HG03342 (cell line): Measurements from ENCODE around the gene PDLIM5.

ENCODE experiments used
- ATAC-seq: cut with Tn5 transposase; IDR thresholded peaks from one replicate; pipeline ENCODE4 v1.9.1; 2021; ENCODE audit warnings: mild to moderate bottlenecking, moderate library complexity; ENCODE audit not compliant: unreplicated experiment

The PDLIM5 gene

GRCh38 chr4:94525993-94526728 lies 74.4 kb downstream of the PDLIM5 start:
- ATAC-seq = peak; percentile 65

- no peak for ATAC-seq
Observed at GRCh38 chr4:94527556-94528233, 76.0 kb downstream of the PDLIM5 start.

- ATAC-seq = no peak
Observed at GRCh38 chr4:94528792-94529451, 77.2 kb downstream of the PDLIM5 start.

- ATAC-seq = no peak
Observed at GRCh38 chr4:94530073-94530472, 78.3 kb downstream of the PDLIM5 start.

- no peak for ATAC-seq
Observed at GRCh38 chr4:94531991-94532789, 80.4 kb downstream of the PDLIM5 start.

DNA sequence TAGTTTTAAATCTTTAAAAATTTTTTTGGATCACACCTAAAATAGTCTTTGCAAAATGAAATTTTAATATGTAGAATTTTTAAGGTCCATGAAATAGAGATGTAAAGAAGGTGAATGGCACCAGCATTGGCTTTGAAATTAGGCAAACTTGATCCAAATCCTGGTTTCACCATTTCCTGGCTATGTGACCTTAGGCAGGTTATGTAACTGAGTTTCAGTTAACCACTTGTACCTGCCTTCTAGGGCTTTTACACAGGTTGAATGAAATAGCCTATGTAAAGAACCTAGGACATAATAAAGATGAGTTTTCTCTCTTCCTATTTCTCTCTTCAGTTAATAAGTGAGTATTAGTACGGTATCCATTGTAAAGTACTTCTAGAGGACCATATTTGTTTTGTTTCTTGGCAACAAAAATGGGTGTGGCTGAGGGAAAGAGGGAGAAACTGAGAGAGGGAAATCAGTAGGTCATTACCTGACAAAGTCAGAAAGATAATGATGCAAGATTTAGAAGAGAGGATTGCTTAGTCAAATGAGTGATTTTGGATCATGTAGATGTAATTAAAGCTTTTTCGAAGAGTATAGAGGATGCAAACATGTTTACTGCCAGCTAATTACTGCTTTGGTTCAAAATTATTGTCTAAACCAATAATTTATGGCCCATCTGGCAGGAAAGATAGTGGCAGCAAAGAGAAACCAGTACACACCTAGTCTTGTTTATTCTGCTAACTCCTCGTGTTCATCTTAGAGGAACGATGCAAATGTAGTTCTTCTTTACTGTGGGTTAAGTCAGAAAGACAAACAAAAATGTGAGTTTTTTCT lies 81.9 kb downstream of the PDLIM5 start:
- peak; percentile 33 for ATAC-seq

- peak; percentile 94 for ATAC-seq
Observed at GRCh38 chr4:94534401-94535312, 82.9 kb downstream of the PDLIM5 start.

DNA sequence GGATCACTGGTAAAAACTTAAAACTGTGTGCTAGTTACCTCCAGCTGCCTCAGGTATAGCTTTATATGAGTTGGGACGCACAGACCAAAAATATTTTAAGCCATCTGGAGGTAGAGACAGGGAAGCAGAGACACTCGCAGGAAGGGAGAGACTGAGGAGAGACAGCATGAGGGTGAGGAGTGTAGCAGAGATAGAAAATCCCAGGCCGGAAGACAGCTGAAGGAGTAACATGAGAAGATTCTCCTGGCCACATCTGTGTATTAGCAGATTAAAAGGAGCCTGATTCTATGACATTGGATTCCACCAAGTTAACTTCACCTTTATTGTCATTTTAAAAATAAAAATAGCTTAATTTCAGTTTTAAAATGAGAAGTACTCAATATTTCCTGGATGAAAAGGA lies 84.3 kb downstream of the PDLIM5 start:
- no peak for ATAC-seq

DNA sequence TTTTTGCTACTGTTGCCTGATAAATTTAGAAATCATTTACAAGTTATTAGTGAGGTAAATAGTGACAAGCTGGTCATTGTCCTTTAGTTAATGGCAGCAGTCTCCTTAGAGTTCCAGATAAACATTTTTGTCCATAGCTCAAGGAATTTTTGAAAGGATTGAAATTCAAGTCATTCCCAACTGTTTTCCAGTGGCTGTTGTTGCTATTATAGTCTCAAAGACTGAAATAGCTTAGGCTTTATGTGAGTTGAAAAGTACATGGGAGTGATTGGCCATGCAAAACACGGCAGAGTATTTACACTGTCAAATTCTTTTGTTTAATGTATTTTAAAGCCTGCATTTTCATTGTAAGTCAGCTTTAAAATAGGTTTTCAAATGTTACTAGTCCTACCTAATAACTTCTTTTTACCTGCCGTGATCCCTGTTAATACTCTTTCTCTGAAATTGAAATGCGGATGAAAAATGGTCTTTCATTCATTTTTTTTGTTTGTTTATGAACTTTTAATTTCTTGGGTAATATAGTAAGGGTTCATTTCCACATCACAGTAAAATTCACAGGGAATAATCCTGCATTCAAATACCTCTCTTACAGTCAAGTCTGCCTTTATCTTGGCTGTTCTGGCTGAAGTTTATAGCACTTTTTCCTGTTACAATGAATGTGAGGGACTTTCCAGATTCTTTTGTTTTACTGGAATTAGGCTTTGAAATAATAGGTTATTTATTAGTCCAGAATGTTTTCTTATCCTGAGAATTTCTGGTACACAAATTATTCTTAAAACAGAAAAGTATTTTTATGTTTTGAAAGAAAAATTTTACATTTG lies 85.1 kb downstream of the PDLIM5 start:
- ATAC-seq = no peak

GRCh38 chr4:94537921-94538628 lies 86.3 kb downstream of the PDLIM5 start:
- ATAC-seq = no peak

GRCh38 chr4:94540476-94540875 lies 88.7 kb downstream of the PDLIM5 start:
- ATAC-seq = no peak

DNA sequence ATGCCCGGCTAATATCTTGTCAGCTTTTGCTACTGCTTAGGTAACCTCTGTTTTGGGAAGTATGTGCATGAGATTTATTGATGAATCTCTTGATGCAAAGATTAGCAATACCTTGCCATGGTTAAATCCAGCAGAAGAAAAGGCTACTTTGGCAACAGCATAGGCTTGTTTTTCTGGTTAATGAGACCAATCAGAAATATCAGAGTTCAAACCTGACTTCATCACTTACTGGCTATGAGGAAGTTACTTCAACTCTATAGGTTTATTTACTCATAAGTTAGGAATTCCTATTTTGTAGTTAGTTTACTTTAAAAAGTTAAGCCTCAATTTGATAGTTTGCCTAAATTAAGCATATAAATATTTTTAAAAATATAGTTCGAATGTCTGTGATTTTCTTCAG lies 93.1 kb downstream of the PDLIM5 start:
- ATAC-seq = no peak

GRCh38 chr4:94545296-94545695 lies 93.6 kb downstream of the PDLIM5 start:
- ATAC-seq = no peak

GRCh38 chr4:94546949-94547348 lies 95.2 kb downstream of the PDLIM5 start:
- no peak for ATAC-seq

DNA sequence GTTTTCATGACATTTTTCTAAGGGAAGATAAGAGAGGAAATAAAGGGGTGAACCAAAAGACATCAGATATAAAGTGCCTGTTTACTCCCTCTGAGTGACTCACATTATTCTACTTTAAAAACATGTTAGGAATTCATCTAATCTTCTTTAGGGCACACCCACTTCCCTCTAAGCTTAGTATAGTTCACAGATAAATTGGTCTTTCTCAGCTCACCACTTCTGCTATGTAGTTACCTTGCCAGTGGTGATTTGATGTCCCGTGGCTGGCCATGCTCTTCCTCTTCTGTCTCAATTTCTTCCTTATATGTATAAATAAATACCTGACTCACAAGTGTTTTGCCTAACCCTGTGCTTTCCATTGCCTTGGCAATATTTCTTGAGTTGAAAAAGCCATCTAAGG lies 96.8 kb downstream of the PDLIM5 start:
- ATAC-seq = no peak

GRCh38 chr4:94550352-94550751 lies 98.6 kb downstream of the PDLIM5 start:
- no peak for ATAC-seq

GRCh38 chr4:94550851-94551250 lies 99.1 kb downstream of the PDLIM5 start:
- ATAC-seq = no peak
